GM12878 (cell line): Measurements from ENCODE around the gene MTHFD1L. TPM values are rescaled to one million over a fixed set of nuclear protein-coding genes. Genes with fewer than 3 reads are reported as not detected.

ENCODE experiments used
- ATF2 ChIP-seq: IDR thresholded peaks from 2 replicates; pipeline ENCODE4 v1.6.1; 2012; ENCODE audit warnings: low read length, inconsistent platforms
- ATF3 ChIP-seq: IDR thresholded peaks from 2 replicates; pipeline ENCODE4 v1.6.1; 2011; ENCODE audit warnings: low read depth, mild to moderate bottlenecking, low read length, moderate library complexity, borderline replicate concordance; ENCODE audit errors: extremely low read depth
- BHLHE40 ChIP-seq, 2 experiments: fragments of 450-650 bp in 1 of 2; IDR thresholded peaks; 2 replicates each; pipeline ENCODE4 v1.6.1; 2011 to 2017; ENCODE audit warnings: low read depth in 2 of 2, borderline replicate concordance in 1 of 2, improper control_type of control experiment in 1 of 2, low read length in 1 of 2, mild to moderate bottlenecking in 1 of 2
- BMI1 ChIP-seq: fragments of 450-650 bp; IDR thresholded peaks from 2 replicates; pipeline ENCODE4 v1.6.1; 2016; ENCODE audit warnings: mild to moderate bottlenecking, moderate library complexity, borderline replicate concordance
- CBX5 ChIP-seq: sonication (generic); IDR thresholded peaks from 2 replicates; pipeline ENCODE4 v1.6.1; 2016; ENCODE audit warnings: low read depth, moderate library complexity, mild to moderate bottlenecking, inconsistent platforms
- CREB1 ChIP-seq: IDR thresholded peaks from 2 replicates; pipeline ENCODE4 v1.6.1; 2012; ENCODE audit warnings: low read depth, mild to moderate bottlenecking, inconsistent platforms
- CTCF ChIP-seq, 3 experiments: IDR thresholded peaks in 2 of 3; conservative IDR thresholded peaks in 1 of 3; 2 replicates each; pipeline ENCODE4 v1.5.1; 2011; ENCODE audit warnings: low read depth in 3 of 3, low read length in 3 of 3, mild to moderate bottlenecking in 3 of 3, control low read depth in 2 of 3, moderate library complexity in 2 of 3, inconsistent platforms in 1 of 3, mixed read lengths in 1 of 3; ENCODE audit not compliant: control insufficient read depth in 2 of 3, insufficient read depth in 1 of 3; ENCODE audit errors: extremely low read depth in 1 of 3
- E4F1 ChIP-seq: fragments of 450-650 bp; IDR thresholded peaks from 2 replicates; pipeline ENCODE4 v1.6.1; 2018; ENCODE audit warnings: borderline replicate concordance, mild to moderate bottlenecking; ENCODE audit not compliant: partially characterized antibody
- EED ChIP-seq: sonication (generic); IDR thresholded peaks from 2 replicates; pipeline ENCODE4 v1.6.1; 2016; ENCODE audit warnings: antibody characterized with exemption, low read depth
- FOS ChIP-seq: IDR thresholded peaks from 3 replicates; pipeline ENCODE4 v1.6.1; 2011; ENCODE audit warnings: borderline replicate concordance; ENCODE audit not compliant: insufficient read length; ENCODE audit errors: extremely low read depth
- GATAD2B ChIP-seq: fragments of 450-650 bp; conservative IDR thresholded peaks from 2 replicates; pipeline ENCODE4 v1.6.1; 2017; ENCODE audit warnings: low read depth, mild to moderate bottlenecking, moderate library complexity
- IKZF2 ChIP-seq, 2 experiments: fragments of 450-650 bp; IDR thresholded peaks; 2 replicates each; pipeline ENCODE4 v1.6.1; 2017; ENCODE audit warnings: mild to moderate bottlenecking in 2 of 2, moderate library complexity in 2 of 2
- KDM1A ChIP-seq: fragments of 200-600 bp; sonication (generic); IDR thresholded peaks from 2 replicates; pipeline ENCODE4 v1.6.1; 2016; ENCODE audit warnings: borderline replicate concordance
- MAX ChIP-seq: IDR thresholded peaks from 2 replicates; pipeline ENCODE4 v1.6.1; 2012; ENCODE audit warnings: low read depth, low read length, improper control_type of control experiment
- MLLT1 ChIP-seq: fragments of 450-650 bp; IDR thresholded peaks from 2 replicates; pipeline ENCODE4 v1.6.1; 2016; ENCODE audit warnings: mild to moderate bottlenecking
- MYC ChIP-seq: IDR thresholded peaks from 2 replicates; pipeline ENCODE4 v1.6.1; 2011; ENCODE audit warnings: mild to moderate bottlenecking, low read length, moderate library complexity, inconsistent platforms; ENCODE audit not compliant: insufficient read depth, insufficient replicate concordance, insufficient read length, severe bottlenecking
- POLR2AphosphoS5 ChIP-seq: IDR thresholded peaks from 2 replicates; pipeline ENCODE4 v1.6.1; 2011; ENCODE audit warnings: mild to moderate bottlenecking, low read length, inconsistent platforms
- RAD21 ChIP-seq: IDR thresholded peaks from 2 replicates; pipeline ENCODE4 v1.6.1; 2011; ENCODE audit warnings: mild to moderate bottlenecking, low read depth, low read length, moderate library complexity; ENCODE audit not compliant: insufficient read depth
- SMAD5 ChIP-seq: IDR thresholded peaks from 2 replicates; pipeline ENCODE4 v1.6.1; 2016; ENCODE audit warnings: antibody characterized with exemption, low read depth
- YBX1 ChIP-seq: fragments of 450-650 bp; IDR thresholded peaks from 2 replicates; pipeline ENCODE4 v1.6.1; 2016; ENCODE audit warnings: antibody characterized with exemption
- polyA plus RNA-seq, 11 experiments: library from polyadenylated mRNA; depleted of rRNA in 4 of 11; unstranded in 6 of 11; stranded (reverse) in 5 of 11; fragments of >200 nt; fragmentation: Nextera tagmentation in 4 of 11; fragmentation: Illumina TruSeq in 1 of 11; extraction: Ambion mirVana in 4 of 11; extraction: Trizol in 1 of 11; gene quantifications; 1 replicate in 1 of 11; 2 replicates in 10 of 11; pipeline versions ENCODE4 v1.2.1 to v1.2.3, GENCODE V29; 2011 to 2016; ENCODE audit warnings: inconsistent platforms in 2 of 11, missing spikeins in 2 of 11, low read depth in 1 of 11
- total RNA-seq, 4 experiments: library from RNA; depleted of rRNA in 3 of 4; stranded (reverse); fragments of >200 nt in 3 of 4; fragmentation: Illumina TruSeq in 1 of 4; extraction: Trizol in 1 of 4; gene quantifications; 2 replicates each; pipeline versions ENCODE4 v1.2.1 to v1.2.3, GENCODE V29; 2013 to 2021

MTHFD1L gene
- total and polyA plus RNA-seq, 10 of the 15 experiments (the other 5 are each of a cell fraction or from before 2014, with no cell fraction given): 11.7 to 75.5 (median 28.8) TPM

GRCh38 chr6:150865406-150866146, at the start of gene MTHFD1L (continued):
- 0 out of 2 replicates have a peak, but pooled peaks have one; percentile 41 for TF ChIP-seq MLLT1
- TF ChIP-seq CTCF (IDR thresholded peaks at IDR 0.05 in 2 of 3, conservative IDR thresholded peaks at IDR 0.05 in 1 of 3; ENCODE audit: control insufficient read depth in 2 of 3, extremely low read depth in 1 of 3, insufficient read depth in 1 of 3, low read depth in 3 of 3, low read length in 3 of 3): peak; percentile 39 to 53 (median 43); a peak in 5 of 6 replicates
- TF ChIP-seq POLR2AphosphoS5: peak; percentile 74
- no peak; the same call in 1 of the 2 replicates for TF ChIP-seq MAX
- TF ChIP-seq BMI1: no peak
- peak; percentile 11; the same call in 1 of the 2 replicates for TF ChIP-seq RAD21
- TF ChIP-seq ATF3: no peak
- 0 out of 2 replicates have a peak, but pooled peaks have one; percentile 55 for TF ChIP-seq CBX5
- TF ChIP-seq YBX1: no peak
- peak; percentile 44 for TF ChIP-seq GATAD2B
- TF ChIP-seq SMAD5: no peak
- no peak for TF ChIP-seq FOS
- TF ChIP-seq IKZF2 (IDR thresholded peaks at IDR 0.05): 0 out of 4 replicates have a peak, but pooled peaks of 1 of the 2 experiments have one; percentile 0
- TF ChIP-seq ATF2: no peak
- TF ChIP-seq E4F1: no peak
- TF ChIP-seq MYC: no peak
- TF ChIP-seq EED: no peak
- TF ChIP-seq KDM1A: no peak
- peak; percentile 85 for TF ChIP-seq CREB1
- TF ChIP-seq BHLHE40 (IDR thresholded peaks at IDR 0.05; ENCODE audit: borderline replicate concordance in 1 of 2, low read depth in 2 of 2, low read length in 1 of 2): peak; percentile 6 to 83; a peak in 3 of 4 replicates
